Naive thymus-derived CD8-positive, alpha-beta T cell (primary cell): ENCODE results near the gene RAB37. TPM values are rescaled to one million over a fixed set of nuclear protein-coding genes. Genes with fewer than 3 reads are reported as not detected.

ENCODE experiments used
- ATAC-seq, 2 donors: fragments of 150-1000 bp; cut with Tn5 transposase in 1 of 2; sonication (Bioruptor Pico), chemical (Tn5 transposase) in 1 of 2; 1 replicate in 1 of 2; 2 replicates in 1 of 2; pipeline ENCODE4 v1.10.0; 2021; ENCODE audit warnings: mild to moderate bottlenecking in 2 of 2, moderate library complexity in 2 of 2
- POLR2A ChIA-PET: fragments of 350-600 bp; sonication (Branson Sonifier 250); formaldehyde crosslinking; loops from one replicate; lab custom pipeline; 2021; ENCODE audit warnings: antibody characterized with exemption; lab: Charles Lee
- DNase-seq, 10 donors: peaks; one replicate each; pipeline versions ENCODE4 v3.0.0 to v3.0.0-alpha.2; 2020 to 2022
- H3K27ac Mint-ChIP-seq, 10 donors: one replicate each; pipeline ENCODE4 v1.8.0; 2020 to 2022; ENCODE audit warnings: mild to moderate bottlenecking in 10 of 10, mixed read lengths in 10 of 10, moderate library complexity in 4 of 10, inconsistent platforms in 1 of 10
- H3K27me3 Mint-ChIP-seq, 5 donors: one replicate each; pipeline ENCODE4 v1.8.0; 2021 to 2022; ENCODE audit warnings: mixed read lengths in 5 of 5
- H3K36me3 Mint-ChIP-seq, 3 donors: one replicate each; pipeline ENCODE4 v1.8.0; 2020 to 2022; ENCODE audit warnings: mixed read lengths in 3 of 3, mild to moderate bottlenecking in 2 of 3, inconsistent platforms in 1 of 3
- H3K4me1 Mint-ChIP-seq, 4 donors: one replicate each; pipeline ENCODE4 v1.8.0; 2021 to 2022; ENCODE audit warnings: mixed read lengths in 4 of 4
- H3K4me3 Mint-ChIP-seq, 10 donors: one replicate each; pipeline ENCODE4 v1.8.0; 2020 to 2022; ENCODE audit warnings: mild to moderate bottlenecking in 10 of 10, mixed read lengths in 10 of 10, moderate library complexity in 6 of 10, inconsistent platforms in 1 of 10
- H3K9me3 Mint-ChIP-seq, 9 donors: one replicate each; pipeline ENCODE4 v1.8.0; 2020 to 2022; ENCODE audit warnings: mixed read lengths in 9 of 9, mild to moderate bottlenecking in 3 of 9, inconsistent platforms in 1 of 9, moderate library complexity in 1 of 9
- microRNA-seq: library from miRNA; unstranded; fragments of <30 nt; microRNA quantifications from one replicate; pipeline ENCODE4 v1.2.0, GENCODE V29; 2022; ENCODE audit warnings: borderline microRNAs expressed
- polyA plus RNA-seq, 3 donors: library from polyadenylated mRNA; unstranded; fragments of 300-500 nt; fragmentation: Illumina TruSeq; gene quantifications; one replicate each; pipeline ENCODE4 v1.2.3, GENCODE V29; 2021
- total RNA-seq, 8 experiments: library from RNA in 2 of 8; stranded (reverse) in 2 of 8; gene quantifications; one replicate each; pipeline ENCODE4 v1.2.3 and lab custom pipeline; 2021 to 2026

The RAB37 gene
- total and polyA plus RNA-seq, 5 experiments from 2014 or later: 34.0 to 108 (median 55.3) TPM

DNA sequence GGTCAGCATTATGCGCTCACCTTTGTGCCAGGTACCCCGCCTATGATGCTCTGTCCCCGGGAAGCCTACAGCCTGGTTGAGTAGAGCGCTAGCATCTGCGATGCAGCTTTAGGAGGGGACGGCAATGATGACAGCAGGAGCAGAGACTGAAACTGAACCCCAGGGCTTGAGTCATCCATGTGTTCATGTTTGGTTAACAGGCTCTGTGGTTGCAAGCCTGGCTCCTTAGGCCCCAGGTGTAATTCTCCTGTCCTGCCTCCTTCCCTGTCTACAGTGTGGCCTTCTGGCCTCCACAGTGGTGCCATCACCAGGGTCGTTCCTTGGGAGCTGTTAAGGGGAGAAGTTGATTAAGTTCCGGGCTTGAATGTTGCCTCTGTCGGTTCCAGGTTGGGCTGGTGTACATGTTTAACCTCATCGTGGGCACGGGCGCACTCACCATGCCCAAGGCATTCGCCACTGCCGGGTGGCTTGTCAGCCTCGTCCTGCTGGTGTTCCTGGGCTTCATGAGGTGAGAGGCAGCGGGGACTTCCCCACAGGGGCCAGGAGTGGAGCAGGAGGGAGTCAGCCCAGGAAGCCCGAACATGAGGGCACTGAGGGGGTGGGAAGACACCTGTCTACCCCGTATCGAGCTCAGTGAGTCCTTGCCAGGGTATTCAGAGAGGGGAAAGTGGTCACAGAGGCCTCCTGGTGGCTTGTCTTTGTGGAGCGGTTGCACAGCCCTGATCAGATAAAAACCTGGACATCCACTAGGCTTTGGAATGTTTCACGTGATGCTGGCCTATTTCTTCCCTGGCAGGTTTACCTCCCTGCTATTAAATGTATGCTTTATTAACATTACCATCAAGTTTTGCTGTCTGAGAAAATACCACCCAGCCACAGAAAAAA lies 48.3 kb downstream of the RAB37 start:
- Mint-ChIP-seq H3K9me3 (no peaks in the 10 kb centered on the region), H3K27ac (peak overlapping the region; percentile 37 to 92 (median 88)), H3K36me3 (peaks cover 0 to 23% (median 0%) of the 10 kb centered on the region in 3 donors), H3K27me3 (no peaks in the 10 kb centered on the region), H3K4me3 (peak overlapping the region in 4 of 10 donors; percentile 11 to 57 (median 21)), H3K4me1 (peaks cover 24 to 74% (median 63%) of the 10 kb centered on the region in 4 donors)
- DNase-seq (no peak), ATAC-seq (peak in 1 of 2 donors; percentile 32)
- POLR2A ChIA-PET: interaction anchor here (1.0 to 1.1 kb wide), 2 partner anchors 10 to 36 kb away, joined by 4 read pairs; no protein-coding TSS in a partner anchor

DNA sequence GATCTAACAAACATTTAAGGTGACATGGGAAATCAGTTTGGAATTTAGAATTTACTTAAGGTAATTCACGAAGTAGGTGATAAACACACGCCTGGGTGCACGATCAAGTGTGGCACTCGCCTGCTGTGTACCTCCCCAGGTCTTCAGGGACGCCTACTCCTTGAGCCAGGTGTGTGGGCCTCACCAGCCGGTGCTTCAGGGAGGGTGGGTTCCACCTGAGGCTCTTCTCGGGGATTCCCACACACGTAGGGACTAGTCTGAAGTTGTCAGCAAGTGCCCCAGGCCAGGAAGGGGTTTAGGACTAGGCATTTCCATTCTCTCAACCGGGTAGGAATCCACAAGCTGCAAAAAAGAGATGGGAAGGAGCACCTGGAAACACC lies 48.9 kb downstream of the RAB37 start:
- ATAC-seq: peak in 1 of 2 donors; percentile 29
- POLR2A ChIA-PET: interaction anchor here (1.0 to 1.1 kb wide), 2 partner anchors 11 to 37 kb away, joined by 4 read pairs; no protein-coding TSS in a partner anchor
- Mint-ChIP-seq H3K27ac (peak overlapping the region; percentile 56 to 95 (median 88)), H3K36me3 (peaks cover 0 to 29% (median 3%) of the 10 kb centered on the region in 3 donors), H3K9me3 (no peaks in the 10 kb centered on the region), H3K27me3 (no peaks in the 10 kb centered on the region), H3K4me3 (peak overlapping the region in 8 of 10 donors; percentile 4 to 74 (median 53)), H3K4me1 (peaks cover 29 to 74% (median 63%) of the 10 kb centered on the region in 4 donors)
- no peak for DNase-seq

DNA sequence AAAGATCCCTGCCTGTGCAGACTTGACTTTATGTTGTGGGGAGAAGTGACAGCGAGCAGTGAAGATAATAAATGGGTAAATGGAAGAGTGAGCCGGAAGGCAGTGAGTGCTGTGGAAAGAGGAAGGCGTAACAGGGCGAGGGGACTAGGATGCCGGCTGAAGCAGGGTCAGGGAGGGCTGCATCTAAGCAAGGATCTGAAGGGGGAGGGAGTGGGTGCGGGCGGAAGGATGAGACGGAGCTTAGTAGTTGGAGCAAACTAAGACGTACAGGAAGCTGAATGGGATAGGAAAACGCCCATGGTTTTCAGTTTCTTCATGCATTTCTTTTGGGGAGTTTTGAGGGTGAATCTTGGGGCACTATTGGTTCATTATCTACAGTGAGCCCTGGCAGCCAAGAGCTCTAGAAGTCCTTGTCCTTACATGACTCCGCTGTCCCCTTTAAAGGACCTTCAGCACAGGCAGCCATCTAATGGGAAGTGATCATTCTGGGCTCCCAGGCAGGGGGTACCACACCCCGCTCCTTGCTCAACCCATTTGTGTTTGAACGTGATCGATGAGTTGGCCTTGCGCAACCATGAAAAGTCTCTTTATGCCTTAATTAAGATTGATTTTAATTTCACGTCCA lies 49.5 kb downstream of the RAB37 start:
- Mint-ChIP-seq H3K4me1 (peaks cover 31 to 72% (median 62%) of the 10 kb centered on the region in 4 donors), H3K36me3 (peaks cover 0 to 31% (median 4%) of the 10 kb centered on the region in 3 donors), H3K4me3 (peak overlapping the region; percentile 4 to 74 (median 46)), H3K27ac (peak overlapping the region; percentile 36 to 95 (median 88)), H3K9me3 (no peaks in the 10 kb centered on the region), H3K27me3 (no peaks in the 10 kb centered on the region)
- DNase-seq (peak in 1 of 10 donors; percentile 19), ATAC-seq (peak in 1 of 2 donors; percentile 47)
- POLR2A ChIA-PET: interaction anchor here (2.2 kb wide), 1 partner anchor 10 kb away, joined by 8 read pairs; the partner anchor contains the start of gene NAT9

DNA sequence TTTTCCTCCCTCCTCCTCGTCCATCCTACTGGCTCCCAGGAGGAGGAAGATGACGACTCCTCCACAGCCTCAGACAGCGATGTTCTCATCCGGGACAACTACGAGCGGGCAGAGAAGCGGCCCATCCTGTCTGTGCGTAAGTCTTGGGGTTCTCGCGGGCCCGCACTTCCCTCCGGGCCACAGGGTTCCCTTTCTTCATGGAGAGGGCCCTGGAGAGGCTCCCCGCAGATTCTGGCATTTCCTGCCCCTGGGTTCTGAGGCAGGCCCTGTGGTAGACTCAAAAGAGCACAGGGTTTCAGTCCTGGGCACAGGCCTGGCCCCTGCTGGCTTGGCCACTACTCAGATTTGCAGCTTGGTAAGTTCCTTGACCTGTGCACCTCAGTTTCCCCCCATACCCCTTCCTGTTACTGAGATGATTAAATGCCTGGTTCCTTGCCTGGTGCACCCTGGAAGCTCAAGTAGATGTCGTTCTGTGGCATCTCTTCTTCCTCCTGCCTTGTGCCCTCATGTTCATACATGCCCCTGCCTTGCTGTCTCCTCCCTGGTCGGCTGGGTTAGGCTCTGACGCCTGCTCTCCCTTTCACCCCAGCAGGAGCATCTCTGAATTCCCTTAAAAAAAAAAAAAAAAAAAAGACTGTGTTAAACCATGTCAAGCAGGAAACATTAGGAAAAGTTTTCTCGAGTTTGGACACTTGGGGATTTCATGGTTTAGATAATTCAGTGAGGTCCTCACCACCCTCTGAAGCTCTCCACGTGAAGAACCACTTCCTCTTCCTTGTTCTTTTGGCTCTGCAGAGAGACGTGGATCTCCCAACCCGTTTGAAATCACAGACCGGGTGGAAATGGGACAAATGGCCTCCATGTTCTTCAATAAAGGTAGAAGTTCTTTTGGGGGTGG lies 53.4 kb downstream of the RAB37 start:
- no peaks in the 10 kb centered on the region for H3K9me3 Mint-ChIP-seq
- H3K4me1 Mint-ChIP-seq: peaks cover 18 to 50% (median 38%) of the 10 kb centered on the region in 4 donors
- POLR2A ChIA-PET: interaction anchor here (0.7 to 2.7 kb wide), 21 partner anchors 9 to 397 kb away, joined by 3 to 23 read pairs (median 6); partner anchors contain the start of genes FDXR, NAT9 and NHERF1
- ATAC-seq: peak; percentile 23 to 45
- no peak for DNase-seq
- H3K4me3 Mint-ChIP-seq: peak overlapping the region in 9 of 10 donors; percentile 19 to 73 (median 62)
- H3K27ac Mint-ChIP-seq: peak overlapping the region; percentile 53 to 85 (median 74)
- H3K27me3 Mint-ChIP-seq: no peaks in the 10 kb centered on the region
- H3K36me3 Mint-ChIP-seq: peaks cover 0 to 43% (median 16%) of the 10 kb centered on the region in 3 donors

DNA sequence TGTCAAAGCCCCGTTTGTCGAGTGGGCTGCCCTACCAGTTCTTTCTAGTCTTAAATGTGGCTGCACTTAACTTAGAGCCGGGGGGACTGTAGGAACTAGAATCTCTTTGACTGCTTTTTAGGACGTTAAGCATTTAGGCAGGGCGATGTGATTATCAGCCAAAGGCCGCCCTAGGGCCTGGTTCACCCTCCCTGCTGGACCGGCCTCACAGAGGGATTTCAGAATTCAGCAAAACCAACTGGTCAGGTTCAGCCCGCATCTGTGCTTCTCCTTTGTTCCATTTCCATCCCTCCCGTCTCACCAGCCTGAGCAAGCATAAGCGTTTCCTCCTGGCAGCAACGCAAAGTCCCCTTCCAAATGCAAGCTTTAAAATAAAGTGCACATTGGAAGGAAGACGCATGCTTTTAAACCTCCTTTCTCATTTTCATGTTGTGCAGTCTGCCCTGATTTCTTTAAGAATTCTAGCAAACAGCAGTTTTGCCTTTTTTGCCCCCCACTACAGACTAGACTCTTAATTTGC lies 55.6 kb downstream of the RAB37 start:
- no peaks in the 10 kb centered on the region for H3K9me3 Mint-ChIP-seq
- H3K4me3 Mint-ChIP-seq: no peak overlapping the region
- no peaks in the 10 kb centered on the region for H3K27me3 Mint-ChIP-seq
- POLR2A ChIA-PET: interaction anchor here (0.8 kb wide), 1 partner anchor 13 kb away, joined by 3 read pairs; no protein-coding TSS in a partner anchor
- peak overlapping the region in 1 of 10 donors; percentile 36 for H3K27ac Mint-ChIP-seq
- H3K4me1 Mint-ChIP-seq: peaks cover 14 to 36% (median 29%) of the 10 kb centered on the region in 4 donors
- no peak for ATAC-seq
- DNase-seq: no peak
- peaks cover 0 to 55% (median 23%) of the 10 kb centered on the region in 3 donors for H3K36me3 Mint-ChIP-seq

DNA sequence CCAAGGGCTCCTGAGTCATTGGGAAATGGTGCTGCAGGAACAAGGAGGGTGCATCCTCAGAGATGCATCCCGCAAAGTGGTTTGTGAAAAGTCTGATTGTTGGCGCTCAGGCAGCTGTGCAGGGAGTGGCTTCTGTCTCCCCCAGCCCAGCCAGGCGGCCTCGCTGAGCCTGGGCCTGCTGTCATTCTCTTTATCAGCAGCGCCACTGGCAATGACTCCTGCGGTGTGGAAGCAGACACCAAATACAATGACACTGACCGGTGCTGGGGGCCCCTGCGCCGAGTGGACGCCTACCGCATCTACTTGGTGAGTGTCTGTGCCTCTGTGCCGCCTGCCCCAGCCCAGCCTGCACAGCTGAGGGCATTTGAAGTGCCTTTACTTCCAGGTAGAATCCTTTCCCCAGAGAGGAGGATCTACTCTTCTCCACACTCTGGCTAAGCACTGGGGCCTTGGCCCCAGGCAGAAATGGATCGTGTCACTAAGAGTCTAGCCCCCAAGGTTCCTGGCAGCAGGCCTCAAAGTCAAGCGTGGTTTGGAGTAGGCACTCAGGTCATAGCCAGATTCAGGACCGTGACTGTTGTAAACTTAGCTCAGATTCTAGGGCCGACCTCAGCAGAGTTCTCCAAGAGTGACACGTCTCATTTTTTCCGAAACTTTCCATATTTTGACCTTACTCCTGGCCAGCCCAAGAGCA lies 58.4 kb downstream of the RAB37 start:
- ATAC-seq: no peak
- H3K4me1 Mint-ChIP-seq: peaks cover 13 to 20% (median 15%) of the 10 kb centered on the region in 4 donors
- no peak overlapping the region for H3K27ac Mint-ChIP-seq
- H3K36me3 Mint-ChIP-seq: peaks cover 0 to 74% (median 36%) of the 10 kb centered on the region in 3 donors
- H3K9me3 Mint-ChIP-seq: no peaks in the 10 kb centered on the region
- DNase-seq: no peak
- POLR2A ChIA-PET: no interaction called here
- H3K4me3 Mint-ChIP-seq: no peak overlapping the region
- H3K27me3 Mint-ChIP-seq: no peaks in the 10 kb centered on the region

DNA sequence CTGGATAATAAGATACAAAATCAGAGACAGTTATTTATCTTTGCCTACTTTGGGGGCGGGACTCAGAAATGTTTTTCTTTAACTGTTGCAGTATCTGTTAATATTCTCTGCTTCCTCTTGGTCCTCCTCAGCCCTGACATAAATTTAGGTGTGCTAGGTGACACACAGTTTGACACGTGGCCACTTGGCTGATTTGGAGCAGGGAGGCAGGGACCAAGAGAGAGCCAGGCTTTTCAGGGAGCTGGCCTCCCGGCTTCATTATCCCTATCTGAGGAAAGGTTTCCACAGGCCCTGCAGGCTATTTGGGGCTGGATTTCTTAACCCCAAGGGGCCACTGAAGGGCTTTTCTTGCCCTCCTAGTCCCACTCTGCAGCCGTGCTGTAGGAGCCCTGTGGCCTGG lies 59.2 kb downstream of the RAB37 start:
- H3K9me3 Mint-ChIP-seq: no peaks in the 10 kb centered on the region
- no peaks in the 10 kb centered on the region for H3K27me3 Mint-ChIP-seq
- no peak overlapping the region for H3K4me3 Mint-ChIP-seq
- POLR2A ChIA-PET: no interaction called here
- no peak for DNase-seq
- no peak for ATAC-seq
- H3K36me3 Mint-ChIP-seq: peaks cover 0 to 73% (median 37%) of the 10 kb centered on the region in 3 donors
- peaks cover 7 to 12% (median 10%) of the 10 kb centered on the region in 4 donors for H3K4me1 Mint-ChIP-seq
- H3K27ac Mint-ChIP-seq: no peak overlapping the region

DNA sequence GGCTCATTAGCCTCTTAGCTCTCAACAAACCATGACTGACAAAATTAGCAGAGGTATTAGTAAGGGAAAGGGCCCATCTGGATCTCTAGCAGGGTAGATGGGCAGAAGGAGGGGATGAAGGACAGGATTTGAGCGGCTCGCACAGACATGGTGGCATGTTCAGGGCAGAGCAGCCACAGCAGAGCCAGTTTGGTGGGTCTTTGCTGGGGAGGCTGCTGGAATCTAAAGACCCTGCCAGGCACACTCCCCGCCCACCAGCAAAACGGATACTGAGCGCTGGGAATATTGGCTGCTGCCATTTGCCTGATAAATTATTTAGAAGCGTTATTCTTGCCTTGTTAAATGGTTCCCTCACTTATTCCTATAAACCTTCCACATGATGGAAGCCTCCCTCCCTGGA lies 59.8 kb downstream of the RAB37 start:
- peaks cover 2 to 7% (median 5%) of the 10 kb centered on the region in 4 donors for H3K4me1 Mint-ChIP-seq
- POLR2A ChIA-PET: no interaction called here
- H3K4me3 Mint-ChIP-seq: no peak overlapping the region
- no peak for ATAC-seq
- H3K36me3 Mint-ChIP-seq: peaks cover 0 to 74% (median 35%) of the 10 kb centered on the region in 3 donors
- H3K27ac Mint-ChIP-seq: no peak overlapping the region
- no peaks in the 10 kb centered on the region for H3K27me3 Mint-ChIP-seq
- H3K9me3 Mint-ChIP-seq: no peaks in the 10 kb centered on the region
- DNase-seq: no peak

Small RNAs within 50 kb of the gene (microRNA-seq; reads per million reads assigned to microRNA genes)
- 16.1 reads per million, percentile 39 among the genes with 10 or more reads in this experiment for gene MIR3615

Other genes with a start within 250 kb of the RAB37 start
- gene CD300LB, start 205.8 kb upstream of the RAB37 start, total RNA-seq: not detected
- under 1 TPM in 1 of 3 donors, not detected in 2; 0.22 TPM for gene CD300LB, start 205.8 kb upstream of the RAB37 start, polyA plus RNA-seq
- not detected for gene CD300C, start 191.1 kb upstream of the RAB37 start, total RNA-seq
- under 1 TPM in 1 of 3 donors, not detected in 2; 0.11 TPM for gene CD300C, start 191.1 kb upstream of the RAB37 start, polyA plus RNA-seq
- not detected for gene CD300H, start 169.7 kb upstream of the RAB37 start, total RNA-seq
- not detected for gene CD300H, start 169.7 kb upstream of the RAB37 start, polyA plus RNA-seq
- gene CD300LD, start 145.0 kb upstream of the RAB37 start, total RNA-seq: not detected
- not detected for gene CD300LD, start 145.0 kb upstream of the RAB37 start, polyA plus RNA-seq
- not detected for gene CD300E, start 113.5 kb upstream of the RAB37 start, total RNA-seq
- gene CD300E, start 113.5 kb upstream of the RAB37 start, polyA plus RNA-seq: under 1 TPM in 1 of 3 donors, not detected in 2; 0.06 TPM
- under 1 TPM in 1 of 2 experiments, not detected in 1; 0.36 TPM for gene CD300LF, start 24.3 kb upstream of the RAB37 start, total RNA-seq
- gene CD300LF, start 24.3 kb upstream of the RAB37 start, polyA plus RNA-seq: not detected
- gene NHERF1, start 11.4 kb downstream of the RAB37 start, total RNA-seq: 100 to 1,000 TPM; 158 to 164 TPM
- gene NHERF1, start 11.4 kb downstream of the RAB37 start, polyA plus RNA-seq: 100 to 1,000 TPM; 277 to 351 (median 324) TPM
- gene NAT9, start 39.1 kb downstream of the RAB37 start, total RNA-seq: 10 to 100 TPM; 66.5 to 71.5 TPM
- gene NAT9, start 39.1 kb downstream of the RAB37 start, polyA plus RNA-seq: 10 to 100 TPM in 2 of 3 donors, 1 to 10 TPM in 1; 9.8 to 28.3 (median 20.2) TPM
- under 1 TPM in 1 of 2 experiments, not detected in 1; 0.08 TPM for gene GRIN2C, start 122.6 kb downstream of the RAB37 start, total RNA-seq
- gene GRIN2C, start 122.6 kb downstream of the RAB37 start, polyA plus RNA-seq: under 1 TPM in 1 of 3 donors, not detected in 2; 0.08 TPM
- 10 to 100 TPM; 10.7 to 12.7 TPM for gene FDXR, start 135.7 kb downstream of the RAB37 start, total RNA-seq
- gene FDXR, start 135.7 kb downstream of the RAB37 start, polyA plus RNA-seq: 1 to 10 TPM; 3.9 to 7.2 (median 4.2) TPM
- not detected for gene FADS6, start 156.4 kb downstream of the RAB37 start, total RNA-seq
- gene FADS6, start 156.4 kb downstream of the RAB37 start, polyA plus RNA-seq: not detected
- gene USH1G, start 186.0 kb downstream of the RAB37 start, total RNA-seq: not detected
- gene USH1G, start 186.0 kb downstream of the RAB37 start, polyA plus RNA-seq: not detected
- gene OTOP2, start 187.0 kb downstream of the RAB37 start, total RNA-seq: not detected
- gene OTOP2, start 187.0 kb downstream of the RAB37 start, polyA plus RNA-seq: not detected
- gene OTOP3, start 198.6 kb downstream of the RAB37 start, total RNA-seq: not detected
- not detected for gene OTOP3, start 198.6 kb downstream of the RAB37 start, polyA plus RNA-seq
- gene HID1, start 235.5 kb downstream of the RAB37 start, total RNA-seq: 10 to 100 TPM in 1 of 2 experiments, 1 to 10 TPM in 1; 9.5 to 15.0 TPM
- 1 to 10 TPM; 4.2 to 6.9 (median 4.7) TPM for gene HID1, start 235.5 kb downstream of the RAB37 start, polyA plus RNA-seq